PFSK-1 (cell line): ENCODE data around the gene SLC16A9.

Source experiments
- FOXP2 ChIP-seq: optimal IDR thresholded peaks from 2 replicates; pipeline ENCODE3; 2011; ENCODE audit warnings: borderline replicate concordance, control low read depth, inconsistent platforms; ENCODE audit not compliant: insufficient read depth; ENCODE audit errors: extremely low read length, extremely low read depth
- POLR2AphosphoS5 ChIP-seq: IDR thresholded peaks from 2 replicates; pipeline ENCODE4 v1.6.1; 2012; ENCODE audit warnings: low read depth, mild to moderate bottlenecking, control low read depth, low read length, moderate library complexity
- REST ChIP-seq, 2 experiments: IDR thresholded peaks; 2 replicates each; pipeline versions ENCODE4 v1.6.1 to v1.8.0; 2011 to 2012; ENCODE audit warnings: low read depth in 2 of 2, low read length in 2 of 2, control low read depth in 1 of 2, inconsistent platforms in 1 of 2, mild to moderate bottlenecking in 1 of 2, moderate library complexity in 1 of 2; ENCODE audit not compliant: insufficient read depth in 1 of 2
- SIN3A ChIP-seq: IDR thresholded peaks from 2 replicates; pipeline ENCODE4 v1.6.1; 2012; ENCODE audit warnings: mild to moderate bottlenecking, low read length, moderate library complexity, borderline replicate concordance; ENCODE audit not compliant: insufficient read depth
- TAF1 ChIP-seq: IDR thresholded peaks from 2 replicates; pipeline ENCODE4 v1.6.1; 2012; ENCODE audit warnings: low read length, control low read depth, borderline replicate concordance; ENCODE audit not compliant: insufficient read depth

The SLC16A9 gene

GRCh38 chr10:59601985-59602384 is 107.7 kb downstream of the SLC16A9 start:
- TF ChIP-seq SIN3A (no peak), TAF1 (no peak), REST (IDR thresholded peaks at IDR 0.05; ENCODE audit: insufficient read depth in 1 of 2, low read depth in 2 of 2, low read length in 2 of 2) (no peak), POLR2AphosphoS5 (no peak), FOXP2 (no peak)
